Osteocyte (in vitro differentiated cells): ENCODE results near the gene CADPS2. TPM values are rescaled to one million over a fixed set of nuclear protein-coding genes. Genes with fewer than 3 reads are reported as not detected.

Source experiments
- DNase-seq: peaks from one replicate; pipeline ENCODE4 v3.0.0; 2021; ENCODE audit warnings: mixed read lengths; ENCODE audit not compliant: unreplicated experiment; ENCODE audit errors: extremely low spot score
- H3K27ac Mint-ChIP-seq: one replicate; pipeline ENCODE4 v1.8.0; 2021; ENCODE audit warnings: mild to moderate bottlenecking, mixed read lengths; ENCODE audit not compliant: unreplicated experiment
- H3K27me3 Mint-ChIP-seq: one replicate; pipeline ENCODE4 v1.8.0; 2021; ENCODE audit warnings: mixed read lengths; ENCODE audit not compliant: unreplicated experiment
- H3K36me3 Mint-ChIP-seq: one replicate; pipeline ENCODE4 v1.8.0; 2021; ENCODE audit warnings: mixed read lengths; ENCODE audit not compliant: unreplicated experiment
- H3K4me1 Mint-ChIP-seq: one replicate; pipeline ENCODE4 v1.8.0; 2021; ENCODE audit warnings: mixed read lengths; ENCODE audit not compliant: unreplicated experiment
- H3K4me3 Mint-ChIP-seq: one replicate; pipeline ENCODE4 v1.8.0; 2021; ENCODE audit warnings: mild to moderate bottlenecking, moderate library complexity, mixed read lengths; ENCODE audit not compliant: unreplicated experiment
- H3K9me3 Mint-ChIP-seq: one replicate; pipeline ENCODE4 v1.8.0; 2021; ENCODE audit warnings: mixed read lengths; ENCODE audit not compliant: unreplicated experiment
- CTCF ChIP-seq: fragments of 200-600 bp; sonication (generic); IDR thresholded peaks from 2 replicates; pipeline ENCODE4 v1.5.0; 2021; ENCODE audit warnings: antibody characterized with exemption, mild to moderate bottlenecking, moderate library complexity
- total RNA-seq: library from RNA; stranded (reverse); gene quantifications from 2 replicates; pipeline ENCODE4 v1.2.1, GENCODE V29; 2021

Gene CADPS2
- total RNA-seq, 1 donor from 2014 or later: 0.81 TPM

- DNase-seq: no peak
- peaks cover 17% of the 10 kb centered on the region for H3K27me3 Mint-ChIP-seq
- no peaks in the 10 kb centered on the region for H3K9me3 Mint-ChIP-seq
- H3K4me1 Mint-ChIP-seq: no peaks in the 10 kb centered on the region
- H3K36me3 Mint-ChIP-seq: no peaks in the 10 kb centered on the region
- no peak overlapping the region for H3K4me3 Mint-ChIP-seq
- H3K27ac Mint-ChIP-seq: no peak overlapping the region
- no peak for TF ChIP-seq CTCF
Measured at GRCh38 chr7:122518488-122518887, 367.8 kb downstream of the CADPS2 start.

- Mint-ChIP-seq H3K9me3 (no peaks in the 10 kb centered on the region), H3K27me3 (peaks cover 20% of the 10 kb centered on the region), H3K36me3 (no peaks in the 10 kb centered on the region), H3K27ac (no peak overlapping the region), H3K4me1 (no peaks in the 10 kb centered on the region), H3K4me3 (no peak overlapping the region)
- TF ChIP-seq CTCF: no peak
- no peak for DNase-seq
Measured at GRCh38 chr7:122517576-122517975, 368.7 kb downstream of the CADPS2 start.

- Mint-ChIP-seq H3K4me1 (no peaks in the 10 kb centered on the region), H3K4me3 (no peak overlapping the region), H3K27ac (no peak overlapping the region), H3K36me3 (no peaks in the 10 kb centered on the region), H3K27me3 (peaks cover 6% of the 10 kb centered on the region), H3K9me3 (no peaks in the 10 kb centered on the region)
- TF ChIP-seq CTCF: no peak
- no peak for DNase-seq
Measured at GRCh38 chr7:122515404-122515803, 370.9 kb downstream of the CADPS2 start.

- Mint-ChIP-seq H3K4me3 (no peak overlapping the region), H3K27me3 (peaks cover 5% of the 10 kb centered on the region), H3K27ac (no peak overlapping the region), H3K9me3 (no peaks in the 10 kb centered on the region), H3K4me1 (no peaks in the 10 kb centered on the region), H3K36me3 (no peaks in the 10 kb centered on the region)
- no peak for DNase-seq
- TF ChIP-seq CTCF: no peak
Measured at GRCh38 chr7:122511268-122511667, 375.0 kb downstream of the CADPS2 start.

GRCh38 chr7:122507591-122507990 is 378.7 kb downstream of the CADPS2 start:
- H3K27ac Mint-ChIP-seq: no peak overlapping the region
- H3K9me3 Mint-ChIP-seq: no peaks in the 10 kb centered on the region
- no peaks in the 10 kb centered on the region for H3K4me1 Mint-ChIP-seq
- no peaks in the 10 kb centered on the region for H3K36me3 Mint-ChIP-seq
- no peaks in the 10 kb centered on the region for H3K27me3 Mint-ChIP-seq
- no peak overlapping the region for H3K4me3 Mint-ChIP-seq
- DNase-seq: no peak
- TF ChIP-seq CTCF: no peak
